Measurements from ENCODE around the gene BCL2. TPM values are rescaled to one million over a fixed set of nuclear protein-coding genes. Genes with fewer than 3 reads are reported as not detected.

Gene BCL2
- total RNA-seq, 2 experiments from 2014 or later, result 1.4 to 2.5 TPM

GRCh38 chr18:63197246-63197869 lies 122.2 kb downstream of the BCL2 start:
- TF ChIP-seq EZH2phosphoT487 (IDR thresholded peaks at IDR 0.05; ENCODE audit: borderline replicate concordance, low read depth, low read length) (no peak), CTCF (conservative IDR thresholded peaks at IDR 0.05; ENCODE audit: low read length) (no peak)
- CTCF ChIA-PET (ENCODE audit: unreplicated experiment), result interaction anchor here (0.5 to 0.6 kb wide), 2 partner anchors 73 to 462 kb away, joined by 3 read pairs; no protein-coding TSS in a partner anchor
- H2AFZ ChIP-seq (ENCODE audit: low read length), result peak overlapping the region; percentile 90
- no peaks in the 10 kb centered on the region for H3K79me2 ChIP-seq (ENCODE audit: insufficient read depth, low read depth, low read length)
- H4K20me1 ChIP-seq (ENCODE audit: insufficient read depth, low read length), result no peaks in the 10 kb centered on the region
- H3K9me2 ChIP-seq (ENCODE audit: insufficient read depth, low read length), result no peaks in the 10 kb centered on the region
- peaks cover 10% of the 10 kb centered on the region for H3K4me1 ChIP-seq (ENCODE audit: insufficient read depth, low read length, poor library complexity, severe bottlenecking)
- intact Hi-C loops (cut with micrococcal nuclease; ENCODE audit: unreplicated experiment), result no loop called here
- no TSS peak for BruUV-seq (replicated peaks)
- H3K27ac ChIP-seq (ENCODE audit: low read depth, low read length, poor library complexity, severe bottlenecking), result no peak overlapping the region
- peak overlapping the region; percentile 44 for H3K4me2 ChIP-seq (ENCODE audit: low read length)
- POLR2A ChIA-PET, result interaction anchor here (0.7 to 1.3 kb wide), 3 partner anchors 26 to 39 kb away, joined by 3 to 4 read pairs (median 3); no protein-coding TSS in a partner anchor
- H3K9me3 ChIP-seq (ENCODE audit: low read length), result no peaks in the 10 kb centered on the region
- peak overlapping the region; percentile 31 for H3K4me3 ChIP-seq (ENCODE audit: low read depth, low read length, poor library complexity, severe bottlenecking)
- no peaks in the 10 kb centered on the region for H3K36me3 ChIP-seq (ENCODE audit: insufficient read depth, low read length)
- peak; percentile 7 for DNase-seq (ENCODE audit: low spot score)

GRCh38 chr18:63195326-63196159 lies 124.0 kb downstream of the BCL2 start:
- no peak for DNase-seq (ENCODE audit: low spot score)
- Histone ChIP-seq H3K9me2 (ENCODE audit: insufficient read depth, low read length) (no peaks in the 10 kb centered on the region), H3K27ac (ENCODE audit: low read depth, low read length, poor library complexity, severe bottlenecking) (no peak overlapping the region), H3K79me2 (ENCODE audit: insufficient read depth, low read depth, low read length) (no peaks in the 10 kb centered on the region), H3K4me2 (ENCODE audit: low read length) (no peak overlapping the region), H4K20me1 (ENCODE audit: insufficient read depth, low read length) (no peaks in the 10 kb centered on the region), H2AFZ (ENCODE audit: low read length) (no peak overlapping the region), H3K9me3 (ENCODE audit: low read length) (no peaks in the 10 kb centered on the region), H3K4me3 (ENCODE audit: low read depth, low read length, poor library complexity, severe bottlenecking) (no peak overlapping the region), H3K4me1 (ENCODE audit: insufficient read depth, low read length, poor library complexity, severe bottlenecking) (peaks cover 10% of the 10 kb centered on the region), H3K36me3 (ENCODE audit: insufficient read depth, low read length) (no peaks in the 10 kb centered on the region)
- CTCF ChIA-PET (ENCODE audit: unreplicated experiment), result no interaction called here
- TF ChIP-seq CTCF (conservative IDR thresholded peaks at IDR 0.05; ENCODE audit: low read length) (no peak), EZH2phosphoT487 (IDR thresholded peaks at IDR 0.05; ENCODE audit: borderline replicate concordance, low read depth, low read length) (no peak)
- no TSS peak for BruUV-seq (replicated peaks)
- POLR2A ChIA-PET, result interaction anchor here (0.6 kb wide), 1 partner anchor 23 kb away, joined by 3 read pairs; no protein-coding TSS in a partner anchor
- intact Hi-C loops (cut with micrococcal nuclease; ENCODE audit: unreplicated experiment), result no loop called here
